LNCAP (cell line): Measurements from ENCODE around the gene CHD2.

Experiments
- TF ChIP-seq, protein P1 (sequence below): fragments of 450-650 bp; IDR thresholded peaks from 2 replicates; pipeline ENCODE4 v1.5.1; 2017; ENCODE audit warnings: mild to moderate bottlenecking

Gene CHD2

DNA sequence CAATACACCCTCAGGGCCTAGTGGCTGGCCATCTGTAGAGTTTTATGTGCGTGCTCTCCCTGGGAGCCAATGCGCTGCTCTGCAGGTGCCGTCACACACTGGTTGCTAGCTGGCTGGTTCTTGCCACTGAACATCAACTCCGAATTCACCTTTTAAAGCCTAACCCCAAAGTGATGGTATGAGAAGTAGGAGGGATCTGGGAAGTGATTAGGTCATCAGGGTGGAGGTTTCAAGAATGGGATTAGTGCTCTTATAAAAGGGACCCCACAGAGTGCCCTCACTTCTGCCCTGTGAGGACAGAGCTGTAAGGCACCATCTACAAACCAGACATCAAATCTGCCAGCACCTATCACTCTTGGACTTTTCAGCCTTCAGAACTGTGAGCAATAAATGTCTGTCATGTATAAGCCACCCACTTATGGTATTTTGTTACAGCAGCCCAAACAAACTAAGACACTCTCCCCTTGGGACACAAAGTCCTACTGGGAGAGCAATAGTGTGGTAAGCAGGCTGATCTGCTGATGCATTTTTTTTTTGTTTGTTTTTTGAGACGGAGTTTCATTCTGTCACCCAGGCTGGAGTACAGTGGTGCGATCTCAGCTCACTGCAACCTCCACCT, 168.6 kb downstream of the CHD2 start:
- TF ChIP-seq, protein P1, sequence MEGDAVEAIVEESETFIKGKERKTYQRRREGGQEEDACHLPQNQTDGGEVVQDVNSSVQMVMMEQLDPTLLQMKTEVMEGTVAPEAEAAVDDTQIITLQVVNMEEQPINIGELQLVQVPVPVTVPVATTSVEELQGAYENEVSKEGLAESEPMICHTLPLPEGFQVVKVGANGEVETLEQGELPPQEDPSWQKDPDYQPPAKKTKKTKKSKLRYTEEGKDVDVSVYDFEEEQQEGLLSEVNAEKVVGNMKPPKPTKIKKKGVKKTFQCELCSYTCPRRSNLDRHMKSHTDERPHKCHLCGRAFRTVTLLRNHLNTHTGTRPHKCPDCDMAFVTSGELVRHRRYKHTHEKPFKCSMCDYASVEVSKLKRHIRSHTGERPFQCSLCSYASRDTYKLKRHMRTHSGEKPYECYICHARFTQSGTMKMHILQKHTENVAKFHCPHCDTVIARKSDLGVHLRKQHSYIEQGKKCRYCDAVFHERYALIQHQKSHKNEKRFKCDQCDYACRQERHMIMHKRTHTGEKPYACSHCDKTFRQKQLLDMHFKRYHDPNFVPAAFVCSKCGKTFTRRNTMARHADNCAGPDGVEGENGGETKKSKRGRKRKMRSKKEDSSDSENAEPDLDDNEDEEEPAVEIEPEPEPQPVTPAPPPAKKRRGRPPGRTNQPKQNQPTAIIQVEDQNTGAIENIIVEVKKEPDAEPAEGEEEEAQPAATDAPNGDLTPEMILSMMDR: no peak

DNA sequence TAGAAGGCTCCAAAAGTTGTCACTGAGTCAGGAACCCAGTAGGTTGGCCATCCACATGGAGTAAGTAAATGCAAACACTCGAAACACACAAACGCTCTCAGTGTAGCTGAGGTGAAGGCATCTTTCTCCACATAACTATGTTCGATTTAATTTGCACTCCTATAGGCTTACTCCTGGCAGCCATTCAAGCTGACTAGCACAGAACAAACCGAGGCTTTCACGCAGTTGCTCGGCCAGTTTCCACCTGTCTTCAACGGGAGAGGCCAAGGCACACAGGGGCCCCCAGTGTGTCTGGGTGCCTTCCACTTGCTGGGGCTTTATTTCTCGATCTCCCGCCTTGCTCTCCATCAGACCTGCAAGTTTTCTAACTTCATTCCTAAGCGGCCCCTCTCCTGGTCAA, 170.0 kb downstream of the CHD2 start:
- TF ChIP-seq, protein P1: no peak

DNA sequence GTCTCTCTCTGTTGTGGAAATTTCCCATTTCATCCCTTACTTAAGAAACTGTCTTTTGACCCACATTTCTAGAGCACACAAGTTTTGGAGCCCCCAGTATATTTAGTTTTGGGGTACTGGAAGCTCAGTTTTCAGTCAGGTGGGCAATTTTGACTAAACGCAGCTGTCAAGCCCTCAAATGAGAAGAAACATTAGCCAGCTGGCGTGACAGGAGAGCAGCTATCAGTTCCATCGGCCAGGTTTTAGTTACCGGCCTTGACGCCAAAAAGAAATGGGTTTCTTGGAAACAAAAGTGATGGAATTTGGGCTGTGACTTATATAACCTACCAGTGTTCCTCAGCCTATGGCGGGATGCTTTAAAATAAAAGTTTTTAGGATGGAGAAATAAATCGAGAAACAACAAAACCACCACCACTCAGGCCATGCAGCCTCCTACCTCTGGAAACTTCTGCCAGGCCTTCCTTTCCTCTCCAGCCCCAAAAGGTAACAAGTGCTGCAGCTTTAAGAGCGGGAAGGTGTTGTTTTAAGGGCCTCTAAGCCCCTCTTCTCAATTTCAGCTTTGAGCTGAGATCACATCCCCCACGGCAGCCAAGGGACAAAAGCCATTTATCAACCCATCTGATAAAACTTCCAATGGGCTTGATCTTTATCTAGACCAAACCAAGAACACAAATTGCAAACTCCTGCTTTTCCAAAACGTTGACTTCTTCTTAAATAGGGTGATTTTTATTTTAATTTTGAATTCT, 170.6 kb downstream of the CHD2 start:
- TF ChIP-seq, protein P1: no peak

DNA sequence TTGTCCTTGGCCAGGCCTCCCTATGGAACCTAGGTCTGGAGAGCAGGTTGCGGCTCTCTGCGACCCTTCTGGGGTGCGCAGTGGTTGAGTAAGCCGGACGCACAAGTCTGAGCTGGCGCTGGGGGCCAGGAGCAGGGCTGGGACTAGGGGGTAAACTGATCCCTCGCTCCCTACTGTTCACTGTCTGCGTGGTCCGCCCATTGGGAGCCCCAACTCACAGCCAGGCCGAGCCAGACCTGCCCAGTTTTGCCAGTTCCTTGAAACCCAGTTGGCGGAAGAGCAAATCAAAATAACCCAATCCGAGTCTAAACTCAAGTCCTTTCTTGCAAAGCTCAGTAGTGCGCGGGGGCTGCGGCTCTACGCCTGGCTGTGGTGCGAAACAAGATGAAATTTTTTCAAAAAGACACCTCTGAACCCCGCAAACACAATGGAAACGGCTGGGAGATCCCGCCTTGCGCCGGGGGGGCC, 171.4 kb downstream of the CHD2 start:
- TF ChIP-seq, protein P1: no peak

DNA sequence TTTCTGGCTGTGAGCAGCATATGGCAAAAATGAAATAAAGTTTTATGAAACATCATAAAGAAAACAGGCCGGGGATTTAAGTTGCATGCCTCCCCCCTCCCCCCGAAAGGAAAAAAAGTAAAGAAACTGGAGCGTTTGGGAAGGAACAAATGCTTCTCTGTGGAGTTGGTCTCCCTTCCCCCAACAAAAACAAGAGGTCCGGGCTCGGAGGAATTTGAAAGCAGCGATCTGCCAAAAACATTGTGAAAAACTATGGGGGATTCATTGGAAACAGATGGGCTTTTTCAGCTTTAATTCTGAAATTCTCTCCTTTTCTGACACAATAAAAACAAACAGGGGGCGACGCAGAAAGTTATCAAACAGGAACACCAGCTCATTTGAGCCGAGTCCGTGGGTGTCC, 171.9 kb downstream of the CHD2 start:
- TF ChIP-seq, protein P1: no peak

DNA sequence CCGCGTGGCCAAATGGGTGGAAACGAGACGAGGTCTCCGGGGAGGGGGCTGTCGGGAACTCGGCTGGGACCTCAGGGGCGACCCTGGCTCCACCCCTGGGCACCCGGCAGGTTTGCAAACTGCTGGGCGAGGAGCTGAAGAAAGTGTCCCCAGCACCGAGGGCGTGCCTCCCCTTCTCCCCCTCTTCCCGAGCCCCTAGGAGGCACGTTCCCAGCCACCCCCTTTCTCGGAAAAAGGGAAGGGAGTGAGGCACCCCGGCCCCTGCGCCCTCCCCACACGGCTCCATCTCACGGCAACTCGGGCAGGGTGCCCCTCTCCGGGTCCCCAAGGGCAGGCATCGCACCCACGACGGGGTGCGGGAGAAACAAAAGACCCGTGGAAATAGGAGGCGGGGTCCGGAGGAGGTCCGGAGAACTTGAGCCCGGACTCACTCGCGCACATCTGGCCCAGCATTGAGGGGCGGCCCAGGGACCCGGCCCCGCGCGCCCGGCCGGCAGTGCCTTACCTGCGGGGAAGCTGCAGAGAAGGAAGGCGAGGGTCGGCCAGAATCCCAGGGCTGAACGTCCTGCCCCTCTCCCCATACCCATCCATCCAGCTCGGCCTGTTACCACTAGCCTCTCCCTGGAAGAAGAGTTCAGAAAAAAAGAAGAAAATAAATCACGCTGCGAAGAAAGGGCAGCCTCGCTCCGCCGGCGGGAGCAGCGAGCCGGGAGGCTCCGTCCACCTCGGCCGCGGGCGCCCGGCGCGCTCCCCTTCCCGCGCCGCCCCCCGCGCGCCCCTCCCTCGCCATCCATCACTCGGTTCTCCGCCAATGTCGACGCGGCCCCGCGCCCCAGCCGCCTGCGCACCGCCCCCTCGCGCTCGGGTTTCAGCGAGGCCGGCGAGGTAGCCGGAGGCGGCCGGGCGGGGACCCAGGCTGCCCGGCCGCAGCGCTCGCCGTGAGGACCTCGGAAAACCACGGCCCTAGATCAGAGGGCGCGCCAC, 172.6 kb downstream of the CHD2 start:
- TF ChIP-seq, protein P1: no peak

DNA sequence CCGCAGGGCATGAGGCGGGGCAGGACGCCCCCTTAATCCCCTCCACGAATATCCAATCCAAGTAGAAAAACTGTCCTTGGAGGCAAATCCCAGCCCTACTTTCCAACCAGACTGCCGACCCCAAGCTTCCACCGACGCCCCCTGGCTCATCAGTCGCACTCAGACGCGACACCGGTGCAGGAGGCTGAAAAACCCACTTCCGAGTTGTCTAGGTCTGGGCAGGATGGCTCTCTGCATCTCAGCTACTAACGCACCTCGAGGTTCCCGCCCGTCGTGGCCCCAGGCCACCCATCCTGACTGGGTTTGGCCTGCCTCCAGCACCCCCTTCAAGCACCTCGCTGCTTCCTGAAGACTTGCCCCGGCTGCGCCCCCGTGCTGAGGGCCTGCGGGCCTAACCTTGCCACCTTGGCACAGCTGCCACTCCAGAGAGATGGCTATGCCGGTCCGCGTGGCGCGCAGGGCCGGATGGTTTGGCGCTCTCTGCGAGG, 173.4 kb downstream of the CHD2 start:
- TF ChIP-seq, protein P1: no peak
